ENCODE results near the gene FXYD3.

GRCh38 chr19:35079826-35080225 is 35.8 kb upstream of the FXYD3 start:
- no peak for TF ChIP-seq CTCF (IDR thresholded peaks at IDR 0.05)
- no peak for TF ChIP-seq EZH2 (IDR thresholded peaks at IDR 0.05)
